CD14-positive monocyte (primary cell): ENCODE results near the gene LRFN3. TPM values are rescaled to one million over a fixed set of nuclear protein-coding genes. Genes with fewer than 3 reads are reported as not detected.

Source experiments
- DNase-seq, 3 donors: peaks; one replicate each; pipeline ENCODE4 v3.0.0-alpha.2; 2011 to 2022
- H2AFZ ChIP-seq: 2 replicates; pipeline ENCODE4 v1.6.0; 2012; ENCODE audit warnings: mild to moderate bottlenecking, low read depth, low read length, inconsistent platforms; ENCODE audit not compliant: insufficient read depth, poor library complexity, severe bottlenecking
- H3K27ac ChIP-seq, 2 donors: 1 replicate in 1 of 2; 2 replicates in 1 of 2; pipeline ENCODE4 v1.5.1; 2012 to 2013; ENCODE audit warnings: low read length in 2 of 2, control low read depth in 1 of 2, inconsistent platforms in 1 of 2, low read depth in 1 of 2, mild to moderate bottlenecking in 1 of 2
- H3K27me3 ChIP-seq, 2 donors: one replicate each; pipeline versions ENCODE4 v1.6.0 to v1.6.1; 2011 to 2013; ENCODE audit warnings: low read length in 2 of 2; ENCODE audit not compliant: control insufficient read depth in 2 of 2, insufficient read depth in 2 of 2
- H3K36me3 ChIP-seq, 2 donors: replicated peaks in 1 of 2; 1 replicate in 1 of 2; 2 replicates in 1 of 2; pipeline versions ENCODE4 v1.5.1 to v1.6.1; 2012 to 2013; ENCODE audit warnings: low read length in 2 of 2, control low read depth in 1 of 2, inconsistent platforms in 1 of 2, mild to moderate bottlenecking in 1 of 2; ENCODE audit not compliant: insufficient read depth in 2 of 2, control insufficient read depth in 1 of 2
- H3K4me1 ChIP-seq, 2 donors: 1 replicate in 1 of 2; 2 replicates in 1 of 2; pipeline versions ENCODE4 v1.5.1 to v1.6.1; 2012 to 2013; ENCODE audit warnings: low read length in 2 of 2, control low read depth in 1 of 2, inconsistent platforms in 1 of 2, mild to moderate bottlenecking in 1 of 2, moderate library complexity in 1 of 2; ENCODE audit not compliant: insufficient read depth in 2 of 2, control insufficient read depth in 1 of 2
- H3K4me2 ChIP-seq: replicated peaks from 2 replicates; pipeline ENCODE3; 2012; ENCODE audit warnings: low read length, moderate library complexity, mild to moderate bottlenecking; ENCODE audit not compliant: poor library complexity, severe bottlenecking; ENCODE audit errors: extremely low read depth
- H3K4me3 ChIP-seq, 3 experiments: fragments of 200-600 bp in 1 of 3; sonication (generic) in 1 of 3; replicated peaks in 1 of 3; 1 replicate in 2 of 3; 2 replicates in 1 of 3; pipeline ENCODE4 v1.5.1; 2011 to 2013; ENCODE audit warnings: low read length in 3 of 3, mild to moderate bottlenecking in 3 of 3, control low read depth in 2 of 3, low read depth in 2 of 3, inconsistent platforms in 1 of 3, moderate library complexity in 1 of 3
- H3K79me2 ChIP-seq: 2 replicates; pipeline ENCODE4 v1.6.0; 2012; ENCODE audit warnings: mild to moderate bottlenecking, control low read depth, inconsistent platforms, low read length, moderate library complexity; ENCODE audit not compliant: insufficient read depth
- H3K9ac ChIP-seq: 2 replicates; pipeline ENCODE4 v1.6.0; 2017; ENCODE audit warnings: low read length, mild to moderate bottlenecking; ENCODE audit not compliant: insufficient read depth, poor library complexity, severe bottlenecking
- H3K9me3 ChIP-seq, 2 donors: replicated peaks in 1 of 2; 1 replicate in 1 of 2; 2 replicates in 1 of 2; pipeline versions ENCODE4 v1.5.1 to v1.6.1; 2012 to 2013; ENCODE audit warnings: low read length in 2 of 2, control low read depth in 1 of 2; ENCODE audit not compliant: control insufficient read depth in 1 of 2, insufficient read depth in 1 of 2
- H4K20me1 ChIP-seq: 2 replicates; pipeline ENCODE4 v1.6.0; 2012; ENCODE audit warnings: mild to moderate bottlenecking, low read length, control low read depth, moderate library complexity; ENCODE audit not compliant: insufficient read depth
- H3K27ac Mint-ChIP-seq, 7 donors: one replicate each; pipeline ENCODE4 v1.8.0; 2020; ENCODE audit warnings: mild to moderate bottlenecking in 7 of 7, mixed read lengths in 7 of 7, moderate library complexity in 6 of 7, inconsistent platforms in 2 of 7
- H3K27me3 Mint-ChIP-seq, 3 donors: one replicate each; pipeline ENCODE4 v1.8.0; 2021 to 2022; ENCODE audit warnings: low read depth in 3 of 3, mild to moderate bottlenecking in 3 of 3, mixed read lengths in 3 of 3, moderate library complexity in 3 of 3, inconsistent platforms in 1 of 3
- H3K36me3 Mint-ChIP-seq, 2 donors: one replicate each; pipeline ENCODE4 v1.8.0; 2020; ENCODE audit warnings: mixed read lengths in 2 of 2, inconsistent platforms in 1 of 2, mild to moderate bottlenecking in 1 of 2
- H3K4me1 Mint-ChIP-seq: one replicate; pipeline ENCODE4 v1.8.0; 2020; ENCODE audit warnings: mild to moderate bottlenecking, mixed read lengths
- H3K4me3 Mint-ChIP-seq, 2 donors: one replicate each; pipeline ENCODE4 v1.8.0; 2020; ENCODE audit warnings: mild to moderate bottlenecking in 2 of 2, mixed read lengths in 2 of 2, moderate library complexity in 1 of 2
- H3K9me3 Mint-ChIP-seq, 7 donors: one replicate each; pipeline ENCODE4 v1.8.0; 2020 to 2022; ENCODE audit warnings: mixed read lengths in 7 of 7, mild to moderate bottlenecking in 6 of 7, moderate library complexity in 6 of 7, inconsistent platforms in 2 of 7
- WGBS: methylation state at CpG from one replicate; pipeline ENCODE4 v1.1.5; 2013; ENCODE audit warnings: missing lambda C conversion rate; ENCODE audit not compliant: insufficient coverage; 5-methylcytosine and 5-hydroxymethylcytosine counted together
- intact Hi-C, 2 donors: fragments of 100-400 bp; cut with micrococcal nuclease; formaldehyde crosslinking; loops; one replicate each; pipeline versions ENCODE4 v1.15.0 to v1.15.1; 2023
- polyA plus RNA-seq, 3 donors: library from polyadenylated mRNA; depleted of rRNA in 1 of 3; unstranded in 2 of 3; stranded (reverse) in 1 of 3; fragments of 300-500 nt in 2 of 3; fragments of >200 nt in 1 of 3; fragmentation: Illumina TruSeq in 2 of 3; gene quantifications; 1 replicate in 2 of 3; 2 replicates in 1 of 3; pipeline ENCODE4 v1.2.3, GENCODE V29; 2012 to 2021
- TF ChIP-seq, protein P1 (sequence below): fragments of 200-600 bp; IDR thresholded peaks from one replicate; pipeline ENCODE4 v1.8.0; 2022; ENCODE audit warnings: antibody characterized with exemption, mild to moderate bottlenecking

The LRFN3 gene
- polyA plus RNA-seq, 3 donors = 0.04 TPM; not detected in 2

DNA sequence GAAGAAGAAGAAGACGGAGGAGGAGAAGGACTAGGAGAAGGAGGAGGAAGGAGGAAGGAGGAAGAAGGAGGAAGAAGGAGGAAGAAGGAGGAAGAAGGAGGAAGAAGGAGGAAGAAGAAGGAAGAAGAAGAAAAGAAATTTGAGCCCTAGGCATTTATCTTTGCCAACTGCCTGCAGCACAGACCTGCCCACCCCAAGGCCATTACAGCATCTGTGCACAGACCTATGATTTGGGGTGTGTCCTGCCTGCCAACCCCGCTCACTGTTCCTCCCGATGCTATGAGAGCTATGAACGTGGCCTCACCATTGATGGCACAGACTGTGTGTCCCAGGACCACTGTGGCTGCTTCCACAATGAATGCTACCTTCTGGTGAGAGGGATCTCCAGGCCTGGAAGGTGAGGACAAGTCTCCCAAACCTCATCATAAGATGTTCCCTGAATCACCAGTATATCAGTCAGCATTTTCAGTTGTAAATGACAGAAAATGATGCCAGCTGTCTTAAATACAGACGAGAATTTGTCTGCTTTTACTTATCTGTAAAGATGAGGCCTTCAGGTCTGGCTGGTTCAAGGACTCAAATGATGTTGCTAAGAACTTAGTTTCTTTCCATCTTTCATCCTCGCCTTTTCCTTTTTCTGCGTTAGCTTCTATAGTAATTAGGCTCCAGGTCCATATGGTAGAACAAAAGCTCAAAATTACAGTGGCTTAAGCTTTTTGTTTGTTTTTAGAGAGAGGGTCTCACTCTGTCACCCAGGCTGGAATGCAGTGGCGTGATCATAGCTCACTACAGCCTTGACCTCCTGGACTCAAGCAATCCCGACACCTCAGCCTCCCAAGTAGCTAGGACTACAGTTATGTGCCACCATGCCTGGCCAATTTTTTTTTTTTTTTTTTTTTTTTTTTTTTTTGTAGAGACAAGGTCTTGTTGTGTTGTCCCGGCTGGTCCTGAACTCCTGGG lies 54.9 kb downstream of the LRFN3 start:
- peaks cover 29% of the 10 kb centered on the region for H3K4me1 Mint-ChIP-seq
- Histone ChIP-seq H3K9ac (no peak overlapping the region), H3K4me2 (no peak overlapping the region), H4K20me1 (peaks cover 8% of the 10 kb centered on the region), H2AFZ (no peak overlapping the region), H3K27me3 (peaks cover 0 to 3% of the 10 kb centered on the region in 2 donors), H3K79me2 (peaks cover 10% of the 10 kb centered on the region), H3K4me3 (no peak overlapping the region), H3K4me1 (peaks cover 33 to 34% of the 10 kb centered on the region in 2 donors), H3K27ac (no peak overlapping the region), H3K9me3 (no peaks in the 10 kb centered on the region), H3K36me3 (no peaks in the 10 kb centered on the region)
- H3K27ac Mint-ChIP-seq = peak overlapping the region in 2 of 7 donors; percentile 9 to 62
- H3K27me3 Mint-ChIP-seq = peaks cover 3 to 17% (median 15%) of the 10 kb centered on the region in 3 donors
- 65% methylated on average over 5 of the region's 10 CpGs for WGBS
- no peaks in the 10 kb centered on the region for H3K36me3 Mint-ChIP-seq
- H3K9me3 Mint-ChIP-seq = peaks cover 3 to 11% (median 7%) of the 10 kb centered on the region in 7 donors
- no peak for DNase-seq
- intact Hi-C loops = no loop called here
- H3K4me3 Mint-ChIP-seq = no peak overlapping the region
- TF ChIP-seq, protein P1, sequence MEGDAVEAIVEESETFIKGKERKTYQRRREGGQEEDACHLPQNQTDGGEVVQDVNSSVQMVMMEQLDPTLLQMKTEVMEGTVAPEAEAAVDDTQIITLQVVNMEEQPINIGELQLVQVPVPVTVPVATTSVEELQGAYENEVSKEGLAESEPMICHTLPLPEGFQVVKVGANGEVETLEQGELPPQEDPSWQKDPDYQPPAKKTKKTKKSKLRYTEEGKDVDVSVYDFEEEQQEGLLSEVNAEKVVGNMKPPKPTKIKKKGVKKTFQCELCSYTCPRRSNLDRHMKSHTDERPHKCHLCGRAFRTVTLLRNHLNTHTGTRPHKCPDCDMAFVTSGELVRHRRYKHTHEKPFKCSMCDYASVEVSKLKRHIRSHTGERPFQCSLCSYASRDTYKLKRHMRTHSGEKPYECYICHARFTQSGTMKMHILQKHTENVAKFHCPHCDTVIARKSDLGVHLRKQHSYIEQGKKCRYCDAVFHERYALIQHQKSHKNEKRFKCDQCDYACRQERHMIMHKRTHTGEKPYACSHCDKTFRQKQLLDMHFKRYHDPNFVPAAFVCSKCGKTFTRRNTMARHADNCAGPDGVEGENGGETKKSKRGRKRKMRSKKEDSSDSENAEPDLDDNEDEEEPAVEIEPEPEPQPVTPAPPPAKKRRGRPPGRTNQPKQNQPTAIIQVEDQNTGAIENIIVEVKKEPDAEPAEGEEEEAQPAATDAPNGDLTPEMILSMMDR = no peak

- no peak overlapping the region for H3K4me3 Mint-ChIP-seq
- WGBS = 91% methylated on average over 6 of the region's 7 CpGs
- intact Hi-C loops = no loop called here
Observed at GRCh38 chr19:35991731-35992450, 55.7 kb downstream of the LRFN3 start.

More at GRCh38 chr19:35991731-35992450, 55.7 kb downstream of the LRFN3 start:
- Histone ChIP-seq H3K4me3 (no peak overlapping the region), H3K36me3 (no peaks in the 10 kb centered on the region), H3K9me3 (no peaks in the 10 kb centered on the region), H2AFZ (no peak overlapping the region), H3K79me2 (peaks cover 18% of the 10 kb centered on the region), H3K27ac (no peak overlapping the region), H3K4me2 (no peak overlapping the region), H3K4me1 (peaks cover 33 to 35% of the 10 kb centered on the region in 2 donors), H3K27me3 (peaks cover 0 to 3% of the 10 kb centered on the region in 2 donors), H4K20me1 (peaks cover 16% of the 10 kb centered on the region), H3K9ac (no peak overlapping the region)
- Mint-ChIP-seq H3K27ac (no peak overlapping the region), H3K27me3 (peaks cover 3 to 17% (median 15%) of the 10 kb centered on the region in 3 donors), H3K4me1 (peaks cover 31% of the 10 kb centered on the region), H3K36me3 (no peaks in the 10 kb centered on the region), H3K9me3 (peaks cover 3 to 11% (median 7%) of the 10 kb centered on the region in 7 donors)
- TF ChIP-seq, protein P1 = no peak
- no peak for DNase-seq
